Measurements from ENCODE around the gene GTF2H3. TPM values are rescaled to one million over a fixed set of nuclear protein-coding genes. Genes with fewer than 3 reads are reported as not detected.
"Not testable (repeated sequence)": the region's sequence is repeated elsewhere in the genome, so short reads cannot be mapped to it uniquely, and the experiment has no call there.

The GTF2H3 gene
- 10 to 100 TPM; 42.9 to 47.0 TPM for total RNA-seq

DNA sequence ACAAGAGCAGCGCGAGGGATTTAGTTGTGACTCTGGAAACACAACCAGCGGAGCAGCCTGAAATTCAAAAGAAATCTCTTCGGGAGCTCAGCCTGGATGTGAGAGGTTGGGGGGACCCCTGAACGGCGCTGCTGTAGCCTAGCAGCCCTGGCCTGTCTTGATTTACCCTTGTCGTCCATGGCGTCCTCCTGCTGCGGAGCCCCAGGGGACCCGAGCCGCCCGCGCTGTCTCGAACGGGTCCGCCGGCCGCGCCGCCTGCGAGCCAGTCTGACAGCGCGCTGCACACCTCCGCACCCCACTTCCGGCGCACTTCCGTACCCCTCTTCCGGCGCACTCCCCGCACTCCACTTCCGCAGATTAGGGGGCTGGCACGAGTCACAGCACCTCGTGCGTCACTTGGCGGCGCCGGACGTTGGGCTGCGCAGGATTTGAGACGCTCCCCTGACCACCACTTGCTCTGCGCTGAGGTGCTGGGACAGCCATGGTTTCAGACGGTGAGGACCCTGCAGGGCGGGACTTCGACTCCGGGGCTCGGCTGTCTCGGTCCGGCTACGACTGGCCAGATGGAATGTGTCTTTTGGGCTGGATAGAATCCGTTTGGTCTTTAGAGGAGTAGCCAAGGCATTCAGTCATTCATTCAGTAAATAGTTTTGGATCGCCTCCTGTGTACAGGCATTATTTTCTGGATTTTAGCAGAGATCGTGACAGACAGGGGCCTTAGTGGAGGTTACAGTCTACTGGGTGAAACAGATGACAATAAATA is at the start of gene GTF2H3, which contains the start of gene EIF2B1:
Gene GTF2H3 (plus strand): TSS at position 451 of the 763 bp plus-strand sequence. CDS start 31 bp downstream, at position 482.
Gene EIF2B1 (minus strand): TSS at position 308 of the 763 bp plus-strand sequence. CDS start 129 bp downstream, at position 179.
- Mint-ChIP-seq H3K27ac (peak within 1 kb of the TSS; percentile 96), H3K27me3 (ENCODE audit: low read depth) (no peaks in the 10 kb centered on the region), H3K36me3 (ENCODE audit: low read depth) (peaks cover 28% of the 10 kb centered on the region), H3K9me3 (ENCODE audit: insufficient read depth) (no peaks in the 10 kb centered on the region), H3K4me1 (ENCODE audit: low read depth) (peaks cover 29% of the 10 kb centered on the region), H3K4me3 (peak within 1 kb of the TSS; percentile 94)
- ChIA-PET CTCF (interaction anchor here (1.2 kb wide), 2 partner anchors 15 to 81 kb away, joined by 3 read pairs; no protein-coding TSS in a partner anchor), POLR2A (interaction anchor here (1.1 to 2.7 kb wide), 3 partner anchors 79 to 246 kb away, joined by 3 to 15 read pairs (median 3); partner anchors contain the start of gene ATP6V0A2)
- DNase-seq, result peak; percentile 99
- ATAC-seq, result peak; percentile 97

DNA sequence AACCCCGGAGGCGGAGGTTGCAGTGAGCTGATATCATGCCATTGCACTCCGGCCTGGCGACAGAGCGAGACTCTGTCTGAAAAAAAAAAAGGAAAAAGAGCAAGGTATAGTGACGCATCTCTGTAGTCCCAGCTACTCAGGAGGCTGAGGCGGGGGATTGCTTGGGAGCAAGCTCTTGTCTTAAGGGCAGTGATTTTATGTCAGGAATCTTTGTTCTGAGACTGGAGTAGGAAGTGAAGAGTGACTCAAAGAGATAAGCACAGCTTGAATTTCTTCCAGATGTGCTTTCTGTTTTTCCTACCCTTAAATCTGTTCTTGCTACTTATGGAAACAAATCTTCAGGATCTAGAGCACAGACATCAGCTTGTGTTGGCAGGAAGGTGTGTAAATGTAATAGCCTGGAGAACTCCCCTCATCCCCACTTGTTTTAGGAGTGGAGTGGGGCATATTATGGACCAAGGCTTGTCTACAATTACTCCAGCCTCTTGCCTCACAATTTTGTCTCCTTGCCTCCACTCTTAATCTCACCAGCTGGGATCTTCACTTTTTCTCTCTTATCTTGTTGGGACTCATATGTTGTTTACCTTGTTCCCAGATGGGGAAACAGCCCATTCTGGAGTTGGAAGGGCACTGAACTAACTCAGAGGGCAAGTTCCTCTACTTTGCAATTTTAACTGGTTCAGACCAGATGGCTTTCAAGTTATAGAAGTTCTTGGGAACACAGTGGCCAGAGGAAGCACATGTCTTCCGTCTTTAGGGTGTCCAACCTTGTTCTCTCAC is 41.7 kb upstream of the GTF2H3 start:
- Mint-ChIP-seq H3K36me3 (ENCODE audit: low read depth) (peaks cover 68% of the 10 kb centered on the region), H3K4me1 (ENCODE audit: low read depth) (peaks cover 24% of the 10 kb centered on the region), H3K9me3 (ENCODE audit: insufficient read depth) (no peaks in the 10 kb centered on the region), H3K4me3 (no peak overlapping the region), H3K27ac (no peak overlapping the region), H3K27me3 (ENCODE audit: low read depth) (no peaks in the 10 kb centered on the region)
- ATAC-seq (no peak), DNase-seq (no peak)
- POLR2A ChIA-PET, result interaction anchor here (3.1 kb wide), 1 partner anchor 10 kb away, joined by 12 read pairs; the partner anchor contains the start of gene DDX55
- CTCF ChIA-PET, result interaction anchor here (1.0 to 1.7 kb wide), 3 partner anchors 10 to 12 kb away, joined by 4 to 7 read pairs (median 4); partner anchors contain the start of gene DDX55

DNA sequence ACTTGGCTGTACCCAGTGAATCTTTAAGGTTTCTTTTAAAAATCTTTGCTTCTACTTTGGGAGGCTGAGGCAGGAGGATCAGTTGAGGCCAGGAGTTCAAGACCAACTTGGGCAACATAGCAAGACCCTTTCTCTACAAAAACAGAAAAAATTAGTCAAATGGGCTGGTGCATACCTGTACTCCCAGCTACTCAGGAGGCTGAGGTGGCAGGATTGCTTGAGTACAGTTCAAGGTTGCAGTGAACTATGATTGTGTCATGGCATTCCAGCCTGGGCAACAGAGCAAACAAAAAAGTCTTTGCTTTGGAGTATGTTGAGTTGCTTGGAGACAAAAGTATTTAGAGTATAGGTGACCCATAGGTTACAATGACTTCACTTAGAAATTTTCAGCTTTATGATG is 37.9 kb upstream of the GTF2H3 start:
- H3K36me3 Mint-ChIP-seq (ENCODE audit: low read depth), result peaks cover 61% of the 10 kb centered on the region
- no peak for ATAC-seq
- CTCF ChIA-PET, result no interaction called here
- H3K4me1 Mint-ChIP-seq (ENCODE audit: low read depth), result peaks cover 17% of the 10 kb centered on the region
- no peaks in the 10 kb centered on the region for H3K9me3 Mint-ChIP-seq (ENCODE audit: insufficient read depth)
- H3K27ac Mint-ChIP-seq, result peak overlapping the region; percentile 39
- POLR2A ChIA-PET, result no interaction called here
- H3K27me3 Mint-ChIP-seq (ENCODE audit: low read depth), result no peaks in the 10 kb centered on the region
- no peak overlapping the region for H3K4me3 Mint-ChIP-seq
- DNase-seq, result no peak

DNA sequence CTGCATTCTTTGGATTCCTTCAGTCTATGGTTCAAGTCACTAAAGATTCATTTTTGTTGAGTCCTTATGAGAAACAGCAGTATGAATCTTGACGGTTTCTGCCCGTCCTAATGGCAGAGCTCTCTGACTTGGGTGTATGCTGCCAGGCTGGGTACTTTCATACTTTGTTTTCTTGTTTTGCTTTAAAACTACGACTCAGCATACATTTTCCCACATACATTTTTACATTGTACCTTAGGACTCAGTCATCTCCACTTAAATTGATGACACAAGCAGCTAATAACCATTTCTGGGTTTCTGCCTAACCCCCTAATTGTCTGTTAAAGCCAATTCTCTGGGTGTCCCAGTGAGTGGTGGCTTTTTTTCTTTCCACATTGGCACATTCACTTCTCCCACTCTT is 36.5 kb upstream of the GTF2H3 start:
- Mint-ChIP-seq H3K27me3 (ENCODE audit: low read depth) (no peaks in the 10 kb centered on the region), H3K36me3 (ENCODE audit: low read depth) (peaks cover 57% of the 10 kb centered on the region), H3K4me1 (ENCODE audit: low read depth) (peaks cover 16% of the 10 kb centered on the region), H3K27ac (no peak overlapping the region), H3K9me3 (ENCODE audit: insufficient read depth) (no peaks in the 10 kb centered on the region), H3K4me3 (no peak overlapping the region)
- ATAC-seq (no peak), DNase-seq (no peak)
- ChIA-PET POLR2A (no interaction called here), CTCF (no interaction called here)

DNA sequence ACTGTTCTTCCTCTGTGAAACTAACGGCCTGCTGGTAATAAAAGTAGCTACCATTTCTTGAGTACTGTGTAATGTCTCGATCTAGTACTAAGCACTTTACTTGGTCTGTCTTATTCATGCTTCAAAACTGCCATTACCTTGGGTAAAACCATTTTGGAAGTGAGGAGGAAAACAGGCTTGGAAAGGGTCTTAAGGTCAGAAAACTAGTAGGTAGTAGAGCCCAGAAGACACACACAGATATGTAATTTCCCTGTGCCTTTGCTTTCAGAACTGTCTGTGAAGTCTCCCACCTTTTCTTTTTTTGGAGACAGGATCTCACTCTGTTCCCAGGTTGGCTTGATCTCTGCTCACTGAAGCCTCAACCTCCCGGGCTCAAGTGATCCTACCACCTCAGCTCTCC is 35.1 kb upstream of the GTF2H3 start:
- H3K4me1 Mint-ChIP-seq (ENCODE audit: low read depth), result peaks cover 26% of the 10 kb centered on the region
- ChIA-PET POLR2A (no interaction called here), CTCF (interaction anchor here (0.8 to 2.4 kb wide), 3 partner anchors 8 to 360 kb away, joined by 3 to 6 read pairs (median 4); no protein-coding TSS in a partner anchor)
- H3K4me3 Mint-ChIP-seq, result no peak overlapping the region
- no peaks in the 10 kb centered on the region for H3K27me3 Mint-ChIP-seq (ENCODE audit: low read depth)
- ATAC-seq (no peak), DNase-seq (no peak)
- no peaks in the 10 kb centered on the region for H3K9me3 Mint-ChIP-seq (ENCODE audit: insufficient read depth)
- peaks cover 55% of the 10 kb centered on the region for H3K36me3 Mint-ChIP-seq (ENCODE audit: low read depth)
- H3K27ac Mint-ChIP-seq, result peak overlapping the region; percentile 18

DNA sequence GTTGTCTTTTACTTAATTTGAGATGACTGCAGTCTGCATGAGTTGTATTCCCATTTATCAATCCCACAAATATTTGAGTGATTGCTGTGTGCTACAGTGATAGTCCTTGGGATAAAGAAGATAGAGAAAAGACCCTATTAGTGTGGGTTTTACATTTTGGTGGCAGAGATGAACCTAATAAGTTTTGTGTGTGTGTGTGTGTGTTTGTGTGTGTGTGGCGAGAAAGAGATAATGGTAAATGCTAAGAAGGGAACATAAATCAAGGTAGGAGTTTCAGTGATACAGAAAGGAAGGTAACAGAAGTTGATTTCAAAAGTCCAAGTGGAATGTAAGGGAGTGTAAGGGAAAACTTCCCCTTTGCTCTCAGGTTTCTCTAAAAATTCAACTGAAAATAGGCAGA is 34.3 kb upstream of the GTF2H3 start:
- POLR2A ChIA-PET, result no interaction called here
- peaks cover 32% of the 10 kb centered on the region for H3K4me1 Mint-ChIP-seq (ENCODE audit: low read depth)
- no peaks in the 10 kb centered on the region for H3K9me3 Mint-ChIP-seq (ENCODE audit: insufficient read depth)
- no peak overlapping the region for H3K4me3 Mint-ChIP-seq
- H3K27me3 Mint-ChIP-seq (ENCODE audit: low read depth), result no peaks in the 10 kb centered on the region
- DNase-seq, result no peak
- CTCF ChIA-PET, result interaction anchor here (0.6 to 2.4 kb wide), 4 partner anchors 9 to 361 kb away, joined by 3 to 6 read pairs (median 4); no protein-coding TSS in a partner anchor
- peak overlapping the region; percentile 20 for H3K27ac Mint-ChIP-seq
- no peak for ATAC-seq
- peaks cover 55% of the 10 kb centered on the region for H3K36me3 Mint-ChIP-seq (ENCODE audit: low read depth)

DNA sequence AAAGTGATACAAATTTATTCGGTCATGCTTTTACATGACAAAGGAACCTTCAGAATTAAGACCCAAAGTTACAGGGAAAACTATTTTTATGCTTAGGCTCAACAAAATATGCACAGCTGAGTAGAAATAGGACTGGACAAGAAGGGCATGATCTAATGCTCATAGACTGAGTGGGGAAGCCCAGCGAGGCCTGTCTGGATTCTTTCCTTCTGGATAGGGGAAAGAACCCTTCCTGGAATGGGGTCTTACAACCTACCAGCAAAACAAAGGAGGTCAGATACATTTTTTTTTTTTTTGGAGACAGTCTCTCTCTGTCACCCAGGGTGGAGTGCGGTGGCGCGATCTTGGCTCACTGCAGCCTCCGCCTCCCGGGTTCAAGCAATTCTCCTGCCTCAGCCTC is 33.9 kb upstream of the GTF2H3 start:
- ChIA-PET POLR2A (interaction anchor here (0.6 kb wide), 1 partner anchor 1017 kb away, joined by 4 read pairs; no protein-coding TSS in a partner anchor), CTCF (interaction anchor here (0.6 to 2.4 kb wide), 4 partner anchors 9 to 79 kb away, joined by 3 to 6 read pairs (median 3); no protein-coding TSS in a partner anchor)
- H3K4me1 Mint-ChIP-seq (ENCODE audit: low read depth), result peaks cover 34% of the 10 kb centered on the region
- H3K36me3 Mint-ChIP-seq (ENCODE audit: low read depth), result peaks cover 57% of the 10 kb centered on the region
- H3K27me3 Mint-ChIP-seq (ENCODE audit: low read depth), result no peaks in the 10 kb centered on the region
- ATAC-seq (no peak), DNase-seq (no peak)
- peak overlapping the region; percentile 37 for H3K4me3 Mint-ChIP-seq
- no peaks in the 10 kb centered on the region for H3K9me3 Mint-ChIP-seq (ENCODE audit: insufficient read depth)
- H3K27ac Mint-ChIP-seq, result peak overlapping the region; percentile 46

DNA sequence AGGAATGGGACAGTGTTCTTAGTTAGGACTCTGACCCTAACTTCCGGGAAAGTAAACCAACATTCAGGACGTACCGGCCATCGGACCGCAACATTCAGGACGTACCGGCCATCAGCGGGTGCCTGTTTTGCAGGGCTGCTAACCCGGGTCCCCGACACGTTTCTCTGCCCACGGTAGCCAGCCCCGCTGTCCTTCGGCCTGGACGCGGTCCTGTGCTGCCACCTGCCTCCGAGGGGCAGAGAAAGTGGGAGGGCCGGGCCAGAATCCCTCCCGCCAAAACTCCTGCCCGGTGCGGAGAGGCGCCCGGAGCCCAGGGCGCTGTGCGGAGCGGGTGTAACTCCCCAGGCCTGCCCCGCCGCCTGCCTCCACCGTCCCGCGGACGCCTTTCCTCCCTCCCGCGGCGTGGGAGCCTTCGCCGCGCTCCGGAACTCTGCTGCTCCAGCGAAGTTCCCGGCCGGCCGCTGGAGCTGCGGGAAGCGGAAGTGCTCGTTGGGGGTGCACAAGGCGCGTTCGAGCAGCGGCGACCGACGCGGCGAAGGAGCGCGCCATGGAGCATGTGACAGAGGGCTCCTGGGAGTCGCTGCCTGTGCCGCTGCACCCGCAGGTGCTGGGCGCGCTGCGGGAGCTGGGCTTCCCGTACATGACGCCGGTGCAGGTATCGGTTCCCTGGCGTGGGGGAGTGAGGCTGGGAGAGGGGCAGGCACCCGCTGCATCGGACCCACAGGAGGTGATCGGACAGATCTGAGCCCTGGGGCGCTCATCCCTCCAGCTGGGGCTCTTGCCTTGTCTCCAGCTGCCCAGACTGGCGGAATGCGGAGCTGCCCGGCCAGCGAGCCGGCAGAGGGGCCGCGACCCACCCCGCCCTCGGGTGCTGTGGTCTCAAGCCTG is 31.8 kb upstream of the GTF2H3 start, which contains the start of gene DDX55:
Gene DDX55 (plus strand): TSS at position 498 of the 888 bp plus-strand sequence. CDS start 50 bp downstream, at position 548.
- Mint-ChIP-seq H3K27ac (peak within 1 kb of the TSS; percentile 98), H3K27me3 (ENCODE audit: low read depth) (no peaks in the 10 kb centered on the region), H3K9me3 (ENCODE audit: insufficient read depth) (no peaks in the 10 kb centered on the region), H3K4me1 (ENCODE audit: low read depth) (peaks cover 39% of the 10 kb centered on the region), H3K4me3 (peak within 1 kb of the TSS; percentile 90), H3K36me3 (ENCODE audit: low read depth) (peaks cover 51% of the 10 kb centered on the region)
- ChIA-PET POLR2A (interaction anchor here (0.7 to 2.5 kb wide), 14 partner anchors 10 to 1075 kb away, joined by 3 to 15 read pairs (median 4); partner anchors contain the start of genes ATP6V0A2, KNTC1, MPHOSPH9 and MTRFR), CTCF (interaction anchor here (0.6 to 3.4 kb wide), 9 partner anchors 10 to 332 kb away, joined by 3 to 28 read pairs (median 5); partner anchors contain the start of gene TMED2)
- DNase-seq, result peak; percentile 89
- peak; percentile 95 for ATAC-seq

DNA sequence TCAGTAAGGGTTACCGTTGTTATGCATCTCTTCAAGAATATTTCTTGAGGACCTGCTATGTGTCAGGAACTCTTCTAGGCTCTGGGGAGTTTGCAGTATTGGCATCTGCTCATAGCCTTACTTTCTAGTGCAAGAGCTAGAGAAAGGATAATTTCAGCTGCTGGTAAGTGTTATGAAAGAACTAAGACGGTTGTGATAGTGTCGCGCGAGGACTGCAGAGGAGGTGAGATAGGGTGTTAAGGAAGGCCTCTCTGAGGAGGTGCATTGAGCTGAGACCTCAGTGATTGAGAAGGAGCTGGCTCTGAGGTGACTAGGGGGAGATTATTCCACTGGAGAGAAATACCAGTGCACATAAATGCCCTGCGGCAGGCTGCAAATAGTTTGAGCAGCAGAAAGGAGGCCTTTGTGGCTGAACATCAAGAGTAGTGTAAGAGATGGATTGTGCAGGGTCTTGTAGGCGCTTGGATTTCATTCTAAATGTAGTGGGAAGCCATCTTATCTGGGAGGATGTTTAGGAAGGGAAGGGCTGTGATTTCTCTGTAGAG is 30.9 kb upstream of the GTF2H3 start:
- Mint-ChIP-seq H3K4me3 (peak overlapping the region; percentile 90), H3K4me1 (ENCODE audit: low read depth) (peaks cover 39% of the 10 kb centered on the region), H3K27me3 (ENCODE audit: low read depth) (no peaks in the 10 kb centered on the region), H3K9me3 (ENCODE audit: insufficient read depth) (no peaks in the 10 kb centered on the region), H3K27ac (peak overlapping the region; percentile 98), H3K36me3 (ENCODE audit: low read depth) (peaks cover 51% of the 10 kb centered on the region)
- peak; percentile 42 for DNase-seq
- ATAC-seq, result peak; percentile 7
- ChIA-PET POLR2A (interaction anchor here (0.7 to 2.5 kb wide), 14 partner anchors 9 to 1076 kb away, joined by 3 to 15 read pairs (median 4); partner anchors contain the start of genes ATP6V0A2, KNTC1, MPHOSPH9 and MTRFR), CTCF (interaction anchor here (0.6 to 3.4 kb wide), 9 partner anchors 9 to 333 kb away, joined by 3 to 28 read pairs (median 5); partner anchors contain the start of gene TMED2)

DNA sequence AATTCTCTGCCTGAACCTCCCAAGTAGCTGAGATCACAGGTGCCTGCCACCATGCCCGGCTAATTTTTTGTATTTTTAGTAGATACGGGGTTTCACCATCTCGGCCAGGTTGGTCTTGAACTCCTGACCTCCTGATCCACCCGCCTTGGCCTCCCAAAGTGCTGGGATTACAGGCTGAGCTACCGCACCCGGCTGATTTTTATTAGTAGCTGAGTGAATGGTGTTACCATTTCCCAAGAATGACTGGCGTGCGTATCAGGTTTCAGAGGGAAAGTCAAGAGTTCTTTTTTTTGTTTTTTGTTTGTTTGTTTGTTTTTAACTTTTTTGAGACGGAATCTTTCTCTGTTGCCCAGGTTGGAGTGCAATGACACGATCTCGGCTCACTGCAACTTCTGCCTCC is 30.1 kb upstream of the GTF2H3 start:
- POLR2A ChIA-PET, result interaction anchor here (0.6 to 2.5 kb wide), 2 partner anchors 239 to 410 kb away, joined by 4 to 15 read pairs; partner anchors contain the start of gene SBNO1
- H3K27ac Mint-ChIP-seq, result not testable (repeated sequence)

More for the DNA sequence above, 30.1 kb upstream of the GTF2H3 start:
- peaks cover 52% of the 10 kb centered on the region for H3K36me3 Mint-ChIP-seq (ENCODE audit: low read depth)
- H3K4me1 Mint-ChIP-seq (ENCODE audit: low read depth), result peaks cover 39% of the 10 kb centered on the region
- peak overlapping the region; percentile 90 for H3K4me3 Mint-ChIP-seq
- H3K9me3 Mint-ChIP-seq (ENCODE audit: insufficient read depth); ATAC-seq; H3K27me3 Mint-ChIP-seq (ENCODE audit: low read depth); DNase-seq: not testable (repeated sequence)
- CTCF ChIA-PET, result interaction anchor here (1.0 to 3.4 kb wide), 3 partner anchors 12 to 239 kb away, joined by 4 to 28 read pairs (median 5); no protein-coding TSS in a partner anchor

Data from activated CD8-positive, alpha-beta T cell treated with anti-CD3 and anti-CD28 coated beads, Interleukin-2, amount 10 ng/mL, durations not matched to agents 7 days and 5 days (primary cell).